K562 (cell line): Measurements from ENCODE around the gene KRTAP1-3. TPM values are rescaled to one million over a fixed set of nuclear protein-coding genes. Genes with fewer than 3 reads are reported as not detected.

Experiments
- ATAC-seq: fragments of 200-7000 bp; cut with Tn5 transposase; 3 replicates; pipeline ENCODE4 v1.9.1; 2020; ENCODE audit warnings: moderate library complexity
- BruUV-seq: library from RNA; stranded (reverse); fragments of 400-500 nt; replicated peaks from 2 replicates; lab custom pipeline; 2021; lab: Mats Ljungman, UMichigan
- CTCF ChIA-PET: fragments of 300-600 bp; formaldehyde crosslinking; extraction: SDS; loops from one replicate; lab custom pipeline; 2021; ENCODE audit warnings: low intra/inter-chr PET ratio; lab: Yijun Ruan, JAX
- POLR2A ChIA-PET: fragments of 300-600, 350-650 bp; sonication (Branson Sonifier 250); formaldehyde crosslinking; extraction: SDS; loops from one replicate; lab custom pipeline; 2021; ENCODE audit warnings: antibody characterized with exemption, inconsistent platforms; lab: Yijun Ruan, JAX
- DNase-seq, 4 experiments: peaks; one replicate each; pipeline versions ENCODE4 v3.0.0 to v3.0.0-alpha.2; 2011 to 2018; ENCODE audit warnings: low spot score in 3 of 4, mixed read lengths in 3 of 4; ENCODE audit errors: extremely low read depth in 1 of 4
- FAIRE-seq: peaks from 2 replicates; lab custom pipeline; 2011; peaks lifted over from hg19 to GRCh38; lab: Jason Lieb, UNC
- H2AFZ ChIP-seq: 2 replicates; pipeline ENCODE4 v1.6.0; 2011; ENCODE audit warnings: low read depth, low read length, control low read depth, inconsistent platforms
- H3K27ac ChIP-seq: fragments of 200-600 bp; 3 replicates; pipeline ENCODE4 v1.8.0; 2011; ENCODE audit warnings: low read depth, mild to moderate bottlenecking, control low read depth, inconsistent platforms, low read length, moderate library complexity, mixed read lengths; ENCODE audit errors: extremely low read depth
- H3K27me3 ChIP-seq, 2 experiments: fragments of 300-600 bp in 1 of 2; 2 replicates in 1 of 2; 3 replicates in 1 of 2; pipeline versions ENCODE4 v1.6.0 to v1.8.0; 2011; ENCODE audit warnings: inconsistent platforms in 2 of 2, low read length in 2 of 2, mild to moderate bottlenecking in 1 of 2, mixed read lengths in 1 of 2, moderate library complexity in 1 of 2; ENCODE audit not compliant: control insufficient read depth in 2 of 2, insufficient read depth in 2 of 2
- H3K36me3 ChIP-seq: fragments of 300-600 bp; 3 replicates; pipeline ENCODE4 v1.8.0; 2011; ENCODE audit warnings: mild to moderate bottlenecking, low read length, inconsistent platforms; ENCODE audit not compliant: control insufficient read depth, insufficient read depth
- H3K4me1 ChIP-seq, 2 experiments: fragments of 200-600 bp in 1 of 2; replicated peaks in 1 of 2; 2 replicates in 1 of 2; 3 replicates in 1 of 2; pipeline versions ENCODE4 v1.5.1 to v1.8.0; 2011; ENCODE audit warnings: inconsistent platforms in 2 of 2, low read length in 2 of 2, mild to moderate bottlenecking in 1 of 2, mixed read lengths in 1 of 2, moderate library complexity in 1 of 2; ENCODE audit not compliant: control insufficient read depth in 2 of 2, insufficient read depth in 2 of 2
- H3K4me2 ChIP-seq: 2 replicates; pipeline ENCODE4 v1.6.1; 2011; ENCODE audit warnings: low read length, control low read depth, inconsistent platforms, mixed read lengths; ENCODE audit not compliant: insufficient read depth
- H3K4me3 ChIP-seq: fragments of 200-600 bp; sonication (generic), shearing (Covaris generic); 2 replicates; pipeline ENCODE4 v1.5.1; 2016; ENCODE audit warnings: control low read depth, inconsistent platforms
- H3K79me2 ChIP-seq: fragments of 200-600 bp; 3 replicates; pipeline ENCODE4 v1.8.0; 2011; ENCODE audit warnings: low read length, inconsistent platforms; ENCODE audit not compliant: control insufficient read depth, insufficient read depth
- H3K9ac ChIP-seq, 2 experiments: 2 replicates each; pipeline versions ENCODE4 v1.6.0 to v1.6.1; 2011; ENCODE audit warnings: low read depth in 2 of 2, low read length in 2 of 2, control low read depth in 1 of 2, inconsistent platforms in 1 of 2, mild to moderate bottlenecking in 1 of 2, mixed read lengths in 1 of 2; ENCODE audit not compliant: insufficient read depth in 1 of 2
- H3K9me1 ChIP-seq: one replicate; pipeline ENCODE4 v1.6.0; 2011; ENCODE audit warnings: inconsistent platforms, mild to moderate bottlenecking, low read length, moderate library complexity; ENCODE audit not compliant: control insufficient read depth, insufficient read depth
- H3K9me3 ChIP-seq: replicated peaks from 2 replicates; pipeline ENCODE4 v1.5.1; 2011; ENCODE audit warnings: low read depth, low read length, inconsistent platforms; ENCODE audit not compliant: control insufficient read depth, insufficient read depth
- H4K20me1 ChIP-seq: replicated peaks from 2 replicates; pipeline ENCODE4 v1.6.1; 2011; ENCODE audit warnings: low read length, inconsistent platforms, mixed read lengths; ENCODE audit not compliant: control insufficient read depth, insufficient read depth
- CBX5 ChIP-seq: IDR thresholded peaks from 2 replicates; pipeline ENCODE4 v1.6.1; 2014; ENCODE audit warnings: low read depth, borderline replicate concordance
- NCOA4 ChIP-seq: fragments of 450-650 bp; IDR thresholded peaks from 2 replicates; pipeline ENCODE4 v1.6.1; 2018; ENCODE audit warnings: mild to moderate bottlenecking; ENCODE audit not compliant: partially characterized antibody
- PHTF2 ChIP-seq: fragments of 250-450 bp; sonication (Bioruptor Pico); IDR thresholded peaks from 2 replicates; pipeline ENCODE4 v1.5.0; 2021; ENCODE audit warnings: mild to moderate bottlenecking
- PRPF4 ChIP-seq: fragments of 200-400 bp; formaldehyde crosslinking; IDR thresholded peaks from one replicate; pipeline ENCODE4 v1.6.1; 2017; ENCODE audit warnings: low read length, low read depth, mild to moderate bottlenecking; ENCODE audit not compliant: insufficient read depth, poor library complexity, severe bottlenecking
- SAFB2 ChIP-seq: fragments of 200-400 bp; formaldehyde crosslinking; IDR thresholded peaks from 2 replicates; pipeline ENCODE4 v1.6.1; 2018; ENCODE audit warnings: borderline replicate concordance, low read length, low read depth, moderate library complexity; ENCODE audit not compliant: severe bottlenecking
- TAF7 ChIP-seq: fragments of 450-650 bp; IDR thresholded peaks from 2 replicates; pipeline ENCODE4 v1.6.1; 2016; ENCODE audit warnings: missing genetic modification characterization, missing compliant biosample characterization
- ZNF655 ChIP-seq: fragments of 250-450 bp; sonication (Bioruptor Pico); IDR thresholded peaks from 2 replicates; pipeline ENCODE4 v1.5.0; 2021
- WGBS: fragments of 100-300 bp; shearing (Covaris generic); methylation state at CpG from one replicate; pipeline ENCODE4 v1.1.6; 2016; ENCODE audit warnings: low coverage, mixed read lengths; ENCODE audit not compliant: insufficient coverage; ENCODE audit errors: missing lambda C conversion rate; 5-methylcytosine and 5-hydroxymethylcytosine counted together
- in situ Hi-C: fragments of 300-500 bp; cut with MboI; formaldehyde crosslinking; loops from 4 replicates; pipeline ENCODE4 v1.15.0; 2018; ENCODE audit warnings: inconsistent platforms, mixed read lengths
- intact Hi-C: fragments of 100-400 bp; cut with micrococcal nuclease; formaldehyde crosslinking; loops from 2 replicates; pipeline ENCODE4 v1.14.2; 2022
- polyA plus RNA-seq, 8 experiments: library from polyadenylated mRNA; depleted of rRNA in 4 of 8; stranded (reverse) in 5 of 8; unstranded in 3 of 8; fragments of >200 nt; fragmentation: Nextera tagmentation in 2 of 8; fragmentation: Illumina TruSeq in 1 of 8; extraction: Ambion mirVana in 2 of 8; extraction: Trizol in 1 of 8; gene quantifications; 2 replicates each; pipeline versions ENCODE4 v1.2.1 to v1.2.3, GENCODE V29; 2011 to 2014; ENCODE audit warnings: inconsistent platforms in 1 of 8, missing spikeins in 1 of 8
- total RNA-seq, 7 experiments: library from RNA; depleted of rRNA in 6 of 7; stranded (reverse); fragments of >200 nt in 6 of 7; fragmentation: Illumina TruSeq in 2 of 7; extraction: Trizol in 2 of 7; gene quantifications; 2 replicates each; pipeline versions ENCODE4 v1.2.1 to v1.2.3, GENCODE V29; 2011 to 2021; ENCODE audit warnings: low replicate concordance in 1 of 7

The KRTAP1-3 gene
- total and polyA plus RNA-seq, 9 of the 15 experiments (the other 6 are each of a cell fraction or from before 2014, with no cell fraction given) = not detected

GRCh38 chr17:41037853-41038350 is 3.2 kb upstream of the KRTAP1-3 start:
- Histone ChIP-seq H4K20me1 (no peaks in the 10 kb centered on the region), H3K27ac (no peak overlapping the region), H3K4me3 (no peak overlapping the region), H3K27me3 (peaks cover 0 to 6% of the 10 kb centered on the region in 2 experiments; a peak in 1 of 5 replicates)
- in situ Hi-C loops = no loop called here
- BruUV-seq = no TSS peak
- TF ChIP-seq PRPF4 = no peak
- no peak for TF ChIP-seq TAF7 (tag)
- TF ChIP-seq SAFB2 = no peak
- no peak for TF ChIP-seq ZNF655 (CRISPR knock-in tag)
- TF ChIP-seq PHTF2 (CRISPR knock-in tag) = no peak
- no peak for TF ChIP-seq CBX5
- no peak for TF ChIP-seq NCOA4
- TF ChIP-seq, all 486 proteins: peak for 0
- Histone ChIP-seq H2AFZ (no peak overlapping the region), H3K4me1 (no peaks in the 10 kb centered on the region), H3K9me1 (no peaks in the 10 kb centered on the region), H3K36me3 (no peaks in the 10 kb centered on the region), H3K4me2 (no peak overlapping the region), H3K9me3 (no peaks in the 10 kb centered on the region; the same call in 1 of the 2 replicates), H3K9ac (no peak overlapping the region), H3K79me2 (no peaks in the 10 kb centered on the region)
- CTCF ChIA-PET = no interaction called here
- ATAC-seq = no peak
- intact Hi-C loops = no loop called here
- FAIRE-seq = no peak
- POLR2A ChIA-PET = interaction anchor here (0.9 to 1.5 kb wide), 2 partner anchors 9 to 34 kb away, joined by 3 read pairs; no protein-coding TSS in a partner anchor
- 3% methylated on average over 2 of the region's 2 CpGs for WGBS
- DNase-seq = no peak
